ENCODE data around the gene CDC14B.

GRCh38 chr9:96487949-96488348 is 131.7 kb downstream of the CDC14B start:
- TF ChIP-seq, protein P1, sequence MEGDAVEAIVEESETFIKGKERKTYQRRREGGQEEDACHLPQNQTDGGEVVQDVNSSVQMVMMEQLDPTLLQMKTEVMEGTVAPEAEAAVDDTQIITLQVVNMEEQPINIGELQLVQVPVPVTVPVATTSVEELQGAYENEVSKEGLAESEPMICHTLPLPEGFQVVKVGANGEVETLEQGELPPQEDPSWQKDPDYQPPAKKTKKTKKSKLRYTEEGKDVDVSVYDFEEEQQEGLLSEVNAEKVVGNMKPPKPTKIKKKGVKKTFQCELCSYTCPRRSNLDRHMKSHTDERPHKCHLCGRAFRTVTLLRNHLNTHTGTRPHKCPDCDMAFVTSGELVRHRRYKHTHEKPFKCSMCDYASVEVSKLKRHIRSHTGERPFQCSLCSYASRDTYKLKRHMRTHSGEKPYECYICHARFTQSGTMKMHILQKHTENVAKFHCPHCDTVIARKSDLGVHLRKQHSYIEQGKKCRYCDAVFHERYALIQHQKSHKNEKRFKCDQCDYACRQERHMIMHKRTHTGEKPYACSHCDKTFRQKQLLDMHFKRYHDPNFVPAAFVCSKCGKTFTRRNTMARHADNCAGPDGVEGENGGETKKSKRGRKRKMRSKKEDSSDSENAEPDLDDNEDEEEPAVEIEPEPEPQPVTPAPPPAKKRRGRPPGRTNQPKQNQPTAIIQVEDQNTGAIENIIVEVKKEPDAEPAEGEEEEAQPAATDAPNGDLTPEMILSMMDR (IDR thresholded peaks at IDR 0.05), result no peak
- no peak for TF ChIP-seq EZH2 (IDR thresholded peaks at IDR 0.05)
- TF ChIP-seq EZH2phosphoT487 (IDR thresholded peaks at IDR 0.05), result no peak
